GM19351 (cell line): ENCODE data around the gene REPIN1.

Experiments used
- ATAC-seq: cut with Tn5 transposase; IDR thresholded peaks from one replicate; pipeline ENCODE4 v1.9.1; 2021; ENCODE audit warnings: mild to moderate bottlenecking, moderate library complexity; ENCODE audit not compliant: unreplicated experiment

The REPIN1 gene

DNA sequence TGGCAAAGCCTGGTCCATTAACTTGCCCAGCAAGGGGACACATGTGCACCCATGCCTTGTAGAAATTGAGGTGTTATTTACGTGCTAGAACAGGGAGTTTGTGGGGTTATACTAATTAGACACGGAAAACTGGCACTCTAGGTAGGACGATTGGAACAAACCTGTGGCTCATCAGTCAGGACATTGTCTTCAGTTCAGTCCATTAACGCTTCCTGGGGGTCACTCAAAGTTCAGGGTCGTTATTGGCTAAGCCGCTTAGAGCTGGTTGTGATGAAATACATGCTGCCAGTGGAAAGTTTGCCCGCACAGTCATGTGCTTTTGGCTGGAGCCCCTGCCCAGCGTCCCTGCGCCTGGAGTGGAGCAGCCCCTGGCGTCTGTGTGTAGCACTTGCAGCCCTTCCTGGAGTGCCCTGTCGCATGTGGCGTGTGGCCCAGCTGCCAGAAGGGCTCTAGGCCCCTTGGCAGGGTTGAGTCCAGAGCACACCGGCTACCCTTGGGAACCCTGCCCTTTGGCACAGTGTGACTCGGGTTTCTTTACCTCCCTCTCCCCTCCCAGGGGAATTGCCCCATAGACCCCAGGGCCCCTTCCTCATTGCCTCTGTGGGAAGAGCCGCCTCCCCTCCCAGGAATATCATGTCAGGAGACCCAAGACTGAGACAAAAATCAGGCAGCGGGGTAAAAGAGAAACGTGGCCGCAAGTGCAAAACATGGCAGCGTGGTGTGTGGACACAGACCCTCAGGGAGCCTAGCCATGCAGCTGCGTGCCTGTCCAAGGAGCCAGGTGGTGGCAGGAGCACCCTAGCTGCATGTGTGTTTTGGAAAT is 20.3 kb downstream of the REPIN1 start:
- ATAC-seq = no peak

DNA sequence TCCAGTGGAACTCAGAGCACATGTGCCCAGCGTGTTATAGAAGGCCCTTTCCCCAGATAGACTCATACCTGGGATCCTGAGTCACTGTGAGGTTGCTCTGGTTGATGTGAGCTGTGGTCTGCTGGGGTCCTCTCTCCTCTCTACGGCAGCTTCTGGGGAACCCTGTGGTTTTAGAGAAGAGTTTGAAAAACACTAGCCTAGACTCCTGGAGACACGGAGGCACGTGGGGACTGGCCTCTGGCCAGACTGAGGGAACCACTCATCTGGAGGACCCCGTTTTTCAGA is 20.9 kb downstream of the REPIN1 start:
- no peak for ATAC-seq

DNA sequence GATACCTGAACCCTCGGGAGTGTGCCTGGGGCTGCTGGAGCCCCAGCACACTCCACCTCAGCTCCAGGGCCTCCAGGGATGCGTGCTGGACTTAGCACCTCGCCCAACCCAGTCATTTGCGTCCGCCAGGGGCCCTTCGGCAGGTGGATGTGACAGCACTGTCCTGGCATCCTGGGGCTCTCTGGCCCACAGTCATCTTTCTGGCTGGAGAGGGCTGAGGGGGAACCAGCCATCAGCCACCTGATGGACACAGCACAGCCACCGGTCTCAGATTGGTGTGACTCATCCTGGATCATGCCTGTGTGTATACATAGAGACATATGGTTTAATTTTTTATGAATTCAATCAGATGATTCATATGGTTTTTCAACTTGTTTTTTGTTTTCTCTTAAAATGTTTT is 21.6 kb downstream of the REPIN1 start:
- no peak for ATAC-seq

DNA sequence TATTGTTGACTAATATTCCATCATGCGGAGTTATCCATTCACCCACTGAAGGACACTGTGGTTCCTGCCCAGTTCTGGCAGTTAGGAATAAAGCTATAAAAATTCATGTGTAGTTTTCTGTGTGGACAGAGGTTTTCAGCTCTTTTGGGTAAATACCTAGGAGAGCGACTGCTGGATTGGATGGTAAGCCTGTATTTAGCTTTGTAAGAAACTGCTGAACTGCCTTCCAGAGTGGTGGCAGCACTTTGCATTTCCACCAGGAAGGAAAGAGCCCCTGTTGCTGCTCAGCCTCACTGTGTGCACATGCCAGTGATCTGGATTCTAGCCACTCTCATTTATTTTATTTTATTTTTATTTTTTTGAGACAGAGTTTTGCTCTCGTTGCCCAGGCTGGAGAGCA is 24.7 kb downstream of the REPIN1 start:
- ATAC-seq = no peak

DNA sequence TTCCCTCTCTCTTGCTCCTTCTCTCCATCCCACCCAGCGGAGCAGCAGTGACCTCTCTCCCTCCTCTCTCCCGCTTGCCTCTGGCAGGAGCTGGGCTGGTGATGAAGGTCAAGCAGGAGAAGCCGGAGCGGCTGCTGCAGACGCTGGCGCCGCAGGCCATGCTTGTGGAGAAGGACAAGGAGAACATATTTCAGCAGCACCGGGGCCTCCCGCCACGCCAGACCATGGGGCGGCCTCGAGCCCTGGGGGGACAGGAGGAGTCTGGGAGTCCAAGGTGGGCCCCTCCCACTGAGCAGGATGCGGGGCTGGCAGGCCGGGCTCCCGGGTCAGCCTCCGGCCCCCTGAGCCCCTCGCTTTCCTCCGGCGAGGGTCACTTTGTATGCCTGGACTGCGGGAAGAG is 27.8 kb downstream of the REPIN1 start:
- ATAC-seq = no peak

DNA sequence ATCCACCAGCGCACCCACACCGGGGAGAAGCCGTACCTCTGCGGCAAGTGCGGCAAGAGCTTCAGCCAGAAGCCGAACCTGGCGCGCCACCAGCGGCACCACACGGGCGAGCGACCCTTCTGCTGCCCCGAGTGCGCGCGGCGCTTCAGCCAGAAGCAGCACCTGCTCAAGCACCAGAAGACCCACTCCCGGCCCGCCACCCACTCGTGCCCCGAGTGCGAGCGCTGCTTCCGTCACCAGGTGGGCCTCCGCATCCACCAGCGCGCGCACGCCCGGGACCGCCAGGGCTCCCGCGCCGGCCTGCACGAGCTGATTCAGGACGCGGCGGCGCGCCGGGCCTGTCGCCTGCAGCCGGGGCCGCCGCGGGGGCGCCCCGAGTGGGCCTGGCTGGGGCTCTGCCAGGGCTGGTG is 28.2 kb downstream of the REPIN1 start:
- ATAC-seq = no peak

DNA sequence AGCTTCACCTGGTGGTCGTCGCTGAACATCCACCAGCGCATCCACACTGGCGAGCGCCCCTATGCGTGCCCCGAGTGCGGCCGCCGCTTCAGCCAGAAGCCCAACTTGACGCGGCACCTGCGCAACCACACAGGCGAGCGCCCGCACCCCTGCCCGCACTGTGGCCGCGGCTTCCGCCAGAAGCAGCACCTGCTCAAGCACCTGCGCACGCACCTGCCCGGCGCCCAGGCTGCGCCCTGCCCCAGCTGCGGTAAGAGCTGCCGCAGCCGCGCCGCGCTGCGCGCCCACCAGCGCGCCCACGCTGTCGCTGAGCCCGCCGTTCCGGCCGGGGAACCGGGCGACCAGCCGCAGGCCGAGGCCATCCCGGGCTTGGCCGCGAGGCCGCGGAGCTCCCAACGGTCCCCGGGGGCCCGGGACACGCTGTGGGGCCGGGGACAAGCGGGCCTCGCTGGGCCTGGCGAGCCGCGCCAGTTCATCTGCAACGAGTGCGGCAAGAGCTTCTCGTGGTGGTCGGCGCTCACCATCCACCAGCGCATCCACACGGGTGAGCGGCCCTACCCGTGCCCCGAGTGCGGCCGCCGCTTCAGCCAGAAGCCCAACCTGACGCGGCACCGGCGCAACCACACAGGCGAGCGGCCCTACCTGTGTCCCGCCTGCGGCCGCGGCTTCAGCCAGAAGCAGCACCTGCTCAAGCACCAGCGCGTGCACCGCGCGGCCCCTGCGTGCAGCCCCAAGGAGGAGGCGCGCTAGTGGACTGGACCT is 28.9 kb downstream of the REPIN1 start:
- no peak for ATAC-seq

DNA sequence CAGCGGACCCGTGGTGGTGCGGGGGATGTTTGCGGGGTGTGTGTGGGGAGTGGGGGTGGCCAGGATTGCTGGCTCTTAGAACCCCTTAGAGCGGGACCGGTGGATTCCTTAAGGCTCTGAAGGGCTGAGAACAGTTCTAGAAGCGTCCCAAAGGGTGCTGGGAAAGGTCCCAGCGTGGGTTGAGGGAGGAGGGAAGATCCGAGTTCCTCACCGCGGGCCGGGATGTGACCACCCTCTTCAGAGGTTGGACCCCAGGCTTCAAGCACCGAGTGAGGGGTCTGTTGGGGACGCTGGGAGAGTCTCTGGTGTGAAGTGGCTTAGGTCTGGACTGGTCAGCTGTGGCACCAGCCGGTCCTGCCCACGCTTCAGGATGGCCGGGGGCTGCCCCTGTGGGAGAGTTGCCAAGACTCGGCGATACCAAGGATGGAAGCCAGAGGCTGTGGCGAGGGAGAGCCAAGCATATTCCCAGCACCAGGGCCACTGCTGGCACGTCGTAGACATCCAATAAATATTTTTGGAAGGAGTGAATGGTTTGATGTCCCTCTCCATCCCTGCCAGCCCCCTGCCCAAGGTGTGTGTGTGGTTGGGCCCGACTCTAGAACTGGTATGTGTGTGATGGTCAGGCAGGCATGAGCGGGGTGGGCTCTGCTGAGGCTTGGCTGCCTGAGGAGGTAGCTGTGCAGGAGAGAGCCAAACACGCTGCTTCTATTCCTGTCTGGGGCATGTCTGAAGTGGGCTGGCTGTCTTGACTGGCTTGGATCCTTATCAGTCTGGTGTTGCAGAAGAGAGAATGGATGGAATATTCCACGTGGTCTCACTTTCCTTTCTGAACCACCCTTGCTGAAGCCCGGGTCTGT is 29.7 kb downstream of the REPIN1 start:
- no peak for ATAC-seq

DNA sequence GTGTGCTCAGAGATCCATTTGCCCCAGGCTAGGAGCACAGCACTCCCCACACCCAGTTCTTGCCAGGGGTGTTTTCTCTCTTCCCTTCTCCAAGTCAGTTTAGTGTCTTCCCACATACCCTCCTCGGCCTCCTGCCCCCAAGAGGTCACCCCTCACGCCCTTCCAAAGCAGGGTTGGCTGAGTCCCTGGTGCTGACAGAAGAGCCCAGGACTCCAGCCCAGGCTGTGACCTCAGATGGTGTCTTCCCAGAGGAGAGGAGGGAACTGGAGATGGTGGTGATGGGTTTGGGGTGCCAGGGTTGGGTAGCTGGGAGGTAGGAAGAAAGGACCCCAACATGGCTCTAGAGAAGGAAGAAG is 30.3 kb downstream of the REPIN1 start:
- no peak for ATAC-seq

DNA sequence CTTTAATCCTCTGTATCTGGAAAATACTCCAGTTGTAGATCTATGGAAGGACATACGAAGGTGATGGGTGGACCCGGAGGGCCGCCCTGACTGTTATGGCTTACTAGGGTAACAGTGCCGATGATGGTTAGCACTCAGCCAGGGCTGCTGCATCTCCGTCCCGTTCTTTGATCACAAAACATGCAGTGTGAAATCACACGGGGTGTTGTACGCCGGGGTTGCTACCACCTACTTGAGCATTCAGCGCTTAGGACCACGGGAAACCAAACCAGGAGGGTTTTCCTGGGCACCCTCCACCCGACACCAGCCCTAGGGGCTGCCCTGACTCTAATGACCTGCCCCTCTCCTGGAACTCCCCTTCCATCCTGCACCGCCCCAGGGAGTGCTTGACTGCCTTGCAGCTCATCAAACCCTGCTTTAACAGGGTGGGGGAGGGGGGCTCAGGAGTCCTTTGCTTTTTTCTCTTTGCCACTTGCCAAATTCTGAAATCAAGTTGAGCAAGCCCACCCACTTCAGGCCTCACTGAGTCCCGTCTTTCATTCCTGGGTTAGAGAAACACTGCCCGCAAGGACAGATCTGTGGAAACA is 30.9 kb downstream of the REPIN1 start:
- no peak for ATAC-seq

DNA sequence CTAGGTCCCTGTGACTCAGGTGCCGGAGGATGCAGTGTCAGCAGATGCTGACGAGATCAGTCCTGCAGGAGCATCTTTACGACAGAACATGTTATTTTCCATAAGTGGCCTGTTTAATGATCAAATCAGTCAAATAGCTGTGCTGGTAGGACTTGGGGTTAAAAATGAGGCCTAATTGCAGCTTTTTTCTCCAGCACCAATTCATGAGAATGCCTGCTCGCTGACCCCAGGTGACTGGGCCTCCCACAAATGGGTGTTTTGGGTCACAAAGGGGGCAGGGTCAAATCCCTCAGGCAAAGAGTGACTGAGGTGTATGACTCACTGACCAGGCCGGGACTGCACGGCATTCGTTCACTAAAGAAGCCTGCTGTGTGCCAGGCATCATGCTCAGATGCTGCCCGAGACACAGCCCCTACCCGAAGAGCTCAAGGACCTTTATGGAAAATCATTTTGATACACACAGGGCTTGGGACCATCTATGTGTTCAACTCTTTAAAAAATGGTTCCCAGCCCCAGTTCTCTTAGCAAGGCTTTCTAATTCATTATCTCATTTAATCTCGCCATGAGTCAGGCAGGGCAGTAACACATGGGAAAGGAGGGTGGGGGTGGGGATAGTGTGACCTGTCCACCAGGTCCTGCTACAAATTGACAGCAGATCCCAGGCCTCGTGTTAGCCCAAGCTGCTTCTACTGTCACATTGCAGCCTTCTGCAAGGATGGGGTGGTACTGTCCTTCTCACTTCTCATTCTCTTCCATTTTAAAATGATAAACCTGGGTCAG is 31.6 kb downstream of the REPIN1 start:
- no peak for ATAC-seq

DNA sequence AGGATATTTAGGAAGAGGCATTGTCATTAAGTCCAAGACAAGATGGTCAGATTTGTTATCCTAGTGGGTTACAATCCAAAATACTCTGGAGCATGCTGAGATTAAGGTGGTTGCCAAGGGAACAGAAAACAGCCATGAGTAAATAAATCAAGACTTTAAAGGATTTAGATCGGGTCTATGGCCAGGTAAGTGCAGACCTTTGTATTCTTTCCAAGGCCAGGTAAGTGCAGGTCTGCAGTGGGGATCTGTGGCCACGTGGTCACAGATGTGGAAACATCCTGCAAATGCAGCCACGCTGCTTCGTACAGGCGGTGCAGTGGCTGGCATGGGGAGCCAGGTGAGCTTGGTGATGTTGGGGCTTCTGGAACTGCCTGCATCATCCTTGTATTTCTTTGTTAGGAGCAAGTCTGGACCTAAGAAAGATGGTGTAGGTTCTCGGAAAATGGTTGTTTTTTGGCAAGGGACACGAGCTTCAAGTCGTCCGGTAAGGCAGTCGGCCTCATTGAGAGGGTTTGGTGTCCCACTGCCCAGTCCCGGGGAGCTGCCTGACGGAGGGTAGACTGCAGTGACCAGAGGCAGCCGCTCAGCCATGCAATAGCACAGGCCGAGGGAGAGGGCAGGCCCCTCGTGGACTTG is 32.3 kb downstream of the REPIN1 start:
- no peak for ATAC-seq

DNA sequence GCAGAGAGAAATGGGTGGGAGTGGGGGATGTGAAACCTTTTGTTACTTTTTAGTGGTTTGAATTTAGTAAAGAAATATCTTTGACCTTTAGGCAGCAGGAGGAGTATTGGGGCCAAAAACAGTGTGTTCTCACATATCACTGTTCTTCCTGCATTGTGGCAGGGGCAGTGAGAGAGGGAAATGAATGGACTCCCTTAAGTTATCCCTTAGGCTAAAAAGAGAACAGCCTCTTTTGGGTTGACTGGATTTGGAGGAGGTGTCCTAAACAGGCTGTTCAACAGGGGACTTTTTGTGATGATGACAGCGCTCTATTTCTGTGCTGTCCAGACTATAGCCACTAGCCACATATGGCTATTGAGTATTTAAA is 32.8 kb downstream of the REPIN1 start:
- ATAC-seq = peak; percentile 29

DNA sequence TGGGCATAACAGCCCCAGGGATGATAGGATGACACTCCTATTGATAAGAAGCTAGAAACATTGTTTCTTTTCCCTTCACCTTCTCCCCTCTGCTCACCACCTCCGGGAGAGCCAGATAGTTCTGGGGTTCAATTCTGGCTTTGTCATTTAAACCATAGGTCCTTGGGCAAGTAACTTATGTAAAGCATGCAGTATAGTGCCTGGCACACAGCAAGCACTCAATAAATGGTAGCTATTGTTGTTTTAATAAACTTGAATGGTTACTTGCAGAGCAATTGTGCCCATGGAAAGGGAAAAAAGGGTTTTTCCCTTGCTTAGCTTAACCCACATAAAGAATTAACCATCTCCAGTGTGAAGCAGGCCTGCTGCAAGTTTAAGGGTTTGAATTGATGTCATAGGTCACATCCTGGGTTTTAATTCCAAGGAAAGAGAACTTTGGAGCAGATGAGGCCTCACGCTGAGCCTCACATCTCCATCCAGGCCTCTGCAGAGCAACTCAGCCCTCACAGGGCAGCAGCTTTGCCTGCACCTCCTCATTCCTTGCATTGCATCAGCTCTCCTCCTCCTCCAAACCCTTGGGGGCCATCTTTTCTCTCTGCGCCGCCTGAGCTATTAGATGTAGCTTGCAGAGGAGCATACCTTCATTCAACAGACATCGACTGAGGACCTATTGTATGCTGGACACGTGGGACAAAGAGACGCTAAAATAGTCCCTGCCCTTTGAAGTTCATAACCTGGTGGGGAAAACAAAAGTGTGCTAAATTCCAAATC is 33.4 kb downstream of the REPIN1 start:
- ATAC-seq = no peak

DNA sequence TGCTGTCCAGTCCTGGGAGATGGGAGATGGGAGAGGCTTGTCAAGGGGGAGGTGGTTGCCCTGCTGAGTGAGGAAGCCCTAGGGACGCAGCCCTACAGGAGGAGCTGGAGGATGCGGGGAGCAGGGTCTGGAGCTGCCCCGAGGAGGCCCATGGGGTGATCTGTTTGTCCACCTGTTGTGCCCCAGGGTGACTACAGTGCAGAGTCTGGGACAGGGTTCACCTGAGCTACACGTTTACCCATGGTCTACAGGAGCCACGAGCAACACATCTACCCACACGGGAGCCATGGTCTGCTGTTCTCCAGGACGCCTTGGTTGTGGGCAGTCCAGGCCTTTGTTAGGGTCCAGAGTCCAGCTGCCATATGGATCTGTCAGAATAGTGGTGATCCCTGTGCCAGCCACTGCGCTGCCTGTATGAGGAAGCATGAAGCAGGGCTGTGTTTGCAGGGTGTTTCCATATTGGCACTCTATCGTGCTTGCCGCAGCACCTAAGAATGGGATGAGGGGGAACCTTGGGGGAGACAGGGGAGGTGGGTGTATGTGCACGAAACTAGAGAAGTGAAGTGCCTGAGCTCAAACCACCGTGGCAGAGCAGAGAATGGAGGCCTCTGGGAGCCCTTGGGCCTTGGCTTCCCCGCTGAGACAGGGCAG is 34.2 kb downstream of the REPIN1 start:
- ATAC-seq = no peak

DNA sequence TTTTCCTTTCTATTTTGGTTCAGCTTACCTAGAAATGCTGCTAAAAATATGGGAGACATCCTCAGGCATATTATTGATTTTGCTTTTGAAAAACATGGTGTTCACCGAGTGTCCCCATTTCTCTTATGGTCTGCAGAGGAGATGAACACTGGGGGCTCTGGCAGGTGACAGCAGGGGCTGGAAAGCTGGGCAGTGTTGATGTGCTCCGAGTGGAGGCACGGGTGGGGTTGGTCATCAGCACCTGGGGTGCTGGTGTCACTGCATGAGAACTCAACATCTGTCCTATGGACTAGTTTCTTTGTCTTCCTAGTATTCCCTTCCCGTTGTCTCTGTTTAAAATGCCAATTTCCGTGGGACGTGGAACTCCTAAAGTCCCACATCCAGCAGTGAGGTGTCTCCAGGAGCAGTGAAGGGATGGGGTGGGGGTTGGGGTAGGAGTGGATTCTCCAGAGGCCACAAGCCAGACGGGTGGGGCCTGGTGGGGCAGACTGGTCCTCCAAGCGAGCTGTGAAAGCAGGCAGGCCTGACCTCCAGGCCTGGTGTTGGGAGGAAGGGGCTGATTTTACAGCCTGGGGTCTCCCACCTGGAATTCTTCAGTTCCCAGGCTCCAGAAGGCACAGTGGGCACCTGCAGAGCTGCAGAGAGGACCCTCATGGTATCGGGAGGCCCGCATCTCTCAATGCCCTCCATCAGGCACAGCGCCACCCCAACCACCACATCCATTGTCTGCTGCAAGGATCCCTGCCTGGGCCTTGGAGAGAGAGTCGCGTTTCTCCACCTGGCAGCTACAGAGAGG is 35.0 kb downstream of the REPIN1 start:
- no peak for ATAC-seq

DNA sequence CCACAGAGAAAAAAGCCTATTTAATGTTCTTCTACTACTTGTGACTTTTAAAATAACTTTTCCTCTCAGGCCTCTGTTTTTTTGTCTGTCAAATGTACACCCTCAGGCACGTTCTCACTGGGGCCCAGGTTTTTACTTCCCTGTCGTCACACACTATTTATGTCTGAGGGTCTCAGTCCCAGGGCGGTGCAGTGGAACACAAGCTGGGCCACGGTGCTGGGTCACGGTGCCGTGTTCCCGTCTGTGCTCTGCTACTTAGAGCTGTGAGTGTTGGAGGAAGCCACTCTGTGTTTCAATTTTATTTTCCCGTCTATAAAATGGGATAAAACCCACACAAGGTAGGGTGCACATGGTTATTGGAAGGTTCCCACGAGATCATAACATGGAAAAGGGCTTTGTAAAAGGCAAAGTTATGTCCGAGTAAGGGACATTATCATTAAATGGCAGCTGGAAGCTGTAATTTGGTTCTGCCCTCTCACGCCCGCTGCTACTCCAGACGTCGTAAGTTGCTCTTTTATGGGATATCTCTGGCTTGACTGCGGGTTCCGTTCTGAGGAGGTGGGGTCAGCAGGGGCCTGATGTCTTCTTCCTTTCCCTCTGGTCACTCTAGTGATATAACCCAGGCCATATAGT is 35.7 kb downstream of the REPIN1 start:
- ATAC-seq = no peak
